ENCODE data around the gene MEDAG.
A peak's percentile ranks its signal among the peaks of the same experiment; 100 is the strongest.

The MEDAG gene

GRCh38 chr13:30863796-30864195 is 42.3 kb upstream of the MEDAG start:
- no peak overlapping the region for H3K27ac ChIP-seq (ENCODE audit: low read length)
- H3K9me3 ChIP-seq (ENCODE audit: insufficient read depth, low read length), result no peaks in the 10 kb centered on the region
- no peaks in the 10 kb centered on the region for H3K36me3 ChIP-seq (replicated peaks; ENCODE audit: low read depth, low read length)
- no peaks in the 10 kb centered on the region for H3K79me2 ChIP-seq (ENCODE audit: low read length)
- H2AFZ ChIP-seq (ENCODE audit: low read depth, low read length), result no peak overlapping the region
- no peak overlapping the region for H3K4me3 ChIP-seq (ENCODE audit: low read length)
- peaks cover 48% of the 10 kb centered on the region for H3K27me3 ChIP-seq (ENCODE audit: low read depth, low read length)
- H3K4me2 ChIP-seq (ENCODE audit: low read length), result no peak overlapping the region
- no peaks in the 10 kb centered on the region for H4K20me1 ChIP-seq (ENCODE audit: insufficient read depth, low read length)
- TF ChIP-seq CTCF (IDR thresholded peaks at IDR 0.05; ENCODE audit: low read depth, low read length), result no peak
- TF ChIP-seq EZH2phosphoT487 (IDR thresholded peaks at IDR 0.05; ENCODE audit: low read depth), result no peak
- H3K9ac ChIP-seq (ENCODE audit: low read length), result no peak overlapping the region
- peaks cover 4% of the 10 kb centered on the region; the same call in 1 of the 2 replicates for H3K4me1 ChIP-seq (ENCODE audit: low read length)

GRCh38 chr13:30864433-30865122 is 41.5 kb upstream of the MEDAG start:
- Histone ChIP-seq H3K4me3 (ENCODE audit: low read length) (no peak overlapping the region), H3K4me2 (ENCODE audit: low read length) (no peak overlapping the region), H3K9ac (ENCODE audit: low read length) (no peak overlapping the region), H3K27me3 (ENCODE audit: low read depth, low read length) (peaks cover 55% of the 10 kb centered on the region), H2AFZ (ENCODE audit: low read depth, low read length) (no peak overlapping the region), H4K20me1 (ENCODE audit: insufficient read depth, low read length) (no peaks in the 10 kb centered on the region), H3K27ac (ENCODE audit: low read length) (no peak overlapping the region), H3K79me2 (ENCODE audit: low read length) (no peaks in the 10 kb centered on the region), H3K4me1 (ENCODE audit: low read length) (peaks cover 4% of the 10 kb centered on the region; the same call in 1 of the 2 replicates), H3K9me3 (ENCODE audit: insufficient read depth, low read length) (no peaks in the 10 kb centered on the region), H3K36me3 (replicated peaks; ENCODE audit: low read depth, low read length) (no peaks in the 10 kb centered on the region)
- no peak for TF ChIP-seq EZH2phosphoT487 (IDR thresholded peaks at IDR 0.05; ENCODE audit: low read depth)
- no peak for TF ChIP-seq CTCF (IDR thresholded peaks at IDR 0.05; ENCODE audit: low read depth, low read length)

- TF ChIP-seq CTCF (IDR thresholded peaks at IDR 0.05; ENCODE audit: low read depth, low read length) (peak; percentile 97), EZH2phosphoT487 (IDR thresholded peaks at IDR 0.05; ENCODE audit: low read depth) (no peak)
- H4K20me1 ChIP-seq (ENCODE audit: insufficient read depth, low read length), result no peaks in the 10 kb centered on the region
- H3K27ac ChIP-seq (ENCODE audit: low read length), result no peak overlapping the region
- H3K4me3 ChIP-seq (ENCODE audit: low read length), result no peak overlapping the region
- H3K9me3 ChIP-seq (ENCODE audit: insufficient read depth, low read length), result no peaks in the 10 kb centered on the region
- H3K79me2 ChIP-seq (ENCODE audit: low read length), result no peaks in the 10 kb centered on the region
- no peaks in the 10 kb centered on the region for H3K36me3 ChIP-seq (replicated peaks; ENCODE audit: low read depth, low read length)
- H3K4me2 ChIP-seq (ENCODE audit: low read length), result peak overlapping the region; percentile 29; the same call in 1 of the 2 replicates
- H3K4me1 ChIP-seq (ENCODE audit: low read length), result peaks cover 4% of the 10 kb centered on the region; the same call in 1 of the 2 replicates
- no peak overlapping the region for H3K9ac ChIP-seq (ENCODE audit: low read length)
- H3K27me3 ChIP-seq (ENCODE audit: low read depth, low read length), result peaks cover 56% of the 10 kb centered on the region
- 0 out of 2 replicates have a peak overlapping the region, but pooled peaks have one; percentile 35 for H2AFZ ChIP-seq (ENCODE audit: low read depth, low read length)
Observed at GRCh38 chr13:30865123-30866049, 40.7 kb upstream of the MEDAG start.

- H3K9ac ChIP-seq (ENCODE audit: low read length), result no peak overlapping the region
- no peaks in the 10 kb centered on the region for H3K79me2 ChIP-seq (ENCODE audit: low read length)
- H2AFZ ChIP-seq (ENCODE audit: low read depth, low read length), result no peak overlapping the region
- peaks cover 50% of the 10 kb centered on the region for H3K27me3 ChIP-seq (ENCODE audit: low read depth, low read length)
- no peaks in the 10 kb centered on the region for H4K20me1 ChIP-seq (ENCODE audit: insufficient read depth, low read length)
- peaks cover 4% of the 10 kb centered on the region; the same call in 1 of the 2 replicates for H3K4me1 ChIP-seq (ENCODE audit: low read length)
- no peak overlapping the region for H3K27ac ChIP-seq (ENCODE audit: low read length)
- TF ChIP-seq EZH2phosphoT487 (IDR thresholded peaks at IDR 0.05; ENCODE audit: low read depth), result no peak
- no peak for TF ChIP-seq CTCF (IDR thresholded peaks at IDR 0.05; ENCODE audit: low read depth, low read length)
- no peaks in the 10 kb centered on the region for H3K36me3 ChIP-seq (replicated peaks; ENCODE audit: low read depth, low read length)
- H3K4me3 ChIP-seq (ENCODE audit: low read length), result no peak overlapping the region
- no peaks in the 10 kb centered on the region for H3K9me3 ChIP-seq (ENCODE audit: insufficient read depth, low read length)
- no peak overlapping the region for H3K4me2 ChIP-seq (ENCODE audit: low read length)
Observed at GRCh38 chr13:30866677-30867076, 39.4 kb upstream of the MEDAG start.
